T-helper 1 cell (primary cell): ENCODE measurements around the gene RNU1-1.
"Not testable (repeated sequence)": the region's sequence is repeated elsewhere in the genome, so short reads cannot be mapped to it uniquely, and the experiment has no call there.

Experiments
- DNase-seq, 5 donors: peaks; one replicate each; pipeline ENCODE4 v3.0.0-alpha.2; 2012 to 2020
- total RNA-seq, 4 donors: gene quantifications; one replicate each; lab custom pipeline; 2026; lab: John Stamatoyannopoulos, UW

Gene RNU1-1
- 1.8 to 7.0 (median 6.8) reads per million in 4 donors for total RNA-seq

GRCh38 chr1:16514107-16515055 is at the start of gene RNU1-1:
Gene RNU1-1, minus strand, starts transcription at chr1:16514285.
- peak; percentile 49 to 79 (median 70) for DNase-seq

DNA sequence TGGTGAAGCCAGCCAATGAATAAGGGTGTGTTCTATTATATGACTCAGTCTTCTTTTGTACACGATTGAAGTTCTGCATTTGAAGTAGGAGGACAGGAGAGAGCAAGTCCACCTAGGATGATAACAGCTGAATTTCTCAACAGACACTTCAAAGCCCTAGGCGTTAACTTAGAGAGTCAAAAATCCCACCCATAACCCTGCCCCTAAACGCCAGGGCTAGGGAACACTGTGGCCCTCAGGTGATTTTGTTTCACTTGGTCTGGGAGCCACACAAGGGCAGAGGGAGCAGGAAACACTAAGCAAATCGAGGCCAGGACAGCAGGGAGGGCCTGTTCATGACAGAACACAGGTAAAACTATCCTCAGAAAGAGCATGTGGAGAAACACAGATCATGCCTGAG is 47.0 kb upstream of the RNU1-1 start:
- not testable (repeated sequence) for DNase-seq

DNA sequence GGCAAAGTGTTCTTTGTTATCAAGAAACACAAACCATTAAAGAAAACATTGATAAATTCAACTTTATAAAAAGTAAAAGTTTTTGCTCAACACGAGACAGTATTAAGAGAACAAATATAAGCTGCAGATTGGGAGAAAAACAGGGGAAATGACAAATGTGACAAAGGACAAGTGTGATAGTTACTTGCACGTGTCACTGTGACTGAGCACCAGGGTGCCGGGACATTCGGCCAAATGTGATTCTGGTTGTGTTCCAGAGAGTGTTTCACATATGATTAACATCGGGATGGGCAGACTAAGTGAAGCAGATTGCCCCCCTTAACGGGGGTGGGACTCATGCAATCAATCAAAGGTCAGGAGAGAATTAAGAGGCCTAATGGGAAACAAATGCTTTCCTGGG is 46.4 kb upstream of the RNU1-1 start:
- not testable (repeated sequence) for DNase-seq

- not testable (repeated sequence) for DNase-seq
Measured at GRCh38 chr1:16559688-16560087, 45.6 kb upstream of the RNU1-1 start.

DNA sequence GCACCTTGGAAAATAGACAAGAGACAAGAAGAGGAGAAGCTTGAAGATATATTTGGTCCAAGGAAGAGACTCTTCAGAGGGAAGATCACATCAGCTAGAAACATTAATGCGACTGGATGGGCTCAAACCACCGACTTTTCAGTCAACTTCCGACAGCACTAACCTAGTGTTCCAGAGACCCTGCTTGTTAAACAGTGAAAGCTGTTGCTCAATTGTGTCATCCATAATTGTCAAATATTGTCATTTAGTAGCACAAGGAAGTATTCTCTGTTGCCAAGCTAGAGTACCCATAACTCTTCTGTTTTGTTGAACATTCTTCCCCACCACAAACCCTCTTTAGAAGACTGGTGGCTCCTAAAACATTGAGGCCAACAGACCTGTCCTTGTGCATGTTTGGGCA is 42.9 kb upstream of the RNU1-1 start:
- DNase-seq = not testable (repeated sequence)

GRCh38 chr1:16553244-16553643 is 39.2 kb upstream of the RNU1-1 start:
- DNase-seq = not testable (repeated sequence)

GRCh38 chr1:16550212-16550918 is 36.3 kb upstream of the RNU1-1 start:
- not testable (repeated sequence) for DNase-seq

DNA sequence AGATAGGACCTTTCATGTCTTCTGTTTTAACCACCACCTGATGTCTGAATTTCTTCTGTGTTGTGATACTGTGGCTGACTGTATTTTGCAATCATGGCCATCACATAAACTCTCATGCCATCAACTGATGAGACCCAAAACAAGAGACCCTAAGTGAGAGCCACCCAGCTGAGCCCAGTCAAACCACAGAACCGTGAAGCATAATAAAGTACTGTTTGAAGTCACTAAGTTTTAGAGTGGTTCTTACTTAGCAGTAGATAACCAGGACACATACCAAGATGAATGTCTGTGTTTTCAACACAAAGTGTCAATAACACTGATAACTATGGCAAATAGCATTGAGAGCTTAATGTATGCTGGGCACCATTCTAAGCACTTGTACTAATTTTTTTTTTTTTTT is 35.5 kb upstream of the RNU1-1 start:
- DNase-seq = not testable (repeated sequence)

DNA sequence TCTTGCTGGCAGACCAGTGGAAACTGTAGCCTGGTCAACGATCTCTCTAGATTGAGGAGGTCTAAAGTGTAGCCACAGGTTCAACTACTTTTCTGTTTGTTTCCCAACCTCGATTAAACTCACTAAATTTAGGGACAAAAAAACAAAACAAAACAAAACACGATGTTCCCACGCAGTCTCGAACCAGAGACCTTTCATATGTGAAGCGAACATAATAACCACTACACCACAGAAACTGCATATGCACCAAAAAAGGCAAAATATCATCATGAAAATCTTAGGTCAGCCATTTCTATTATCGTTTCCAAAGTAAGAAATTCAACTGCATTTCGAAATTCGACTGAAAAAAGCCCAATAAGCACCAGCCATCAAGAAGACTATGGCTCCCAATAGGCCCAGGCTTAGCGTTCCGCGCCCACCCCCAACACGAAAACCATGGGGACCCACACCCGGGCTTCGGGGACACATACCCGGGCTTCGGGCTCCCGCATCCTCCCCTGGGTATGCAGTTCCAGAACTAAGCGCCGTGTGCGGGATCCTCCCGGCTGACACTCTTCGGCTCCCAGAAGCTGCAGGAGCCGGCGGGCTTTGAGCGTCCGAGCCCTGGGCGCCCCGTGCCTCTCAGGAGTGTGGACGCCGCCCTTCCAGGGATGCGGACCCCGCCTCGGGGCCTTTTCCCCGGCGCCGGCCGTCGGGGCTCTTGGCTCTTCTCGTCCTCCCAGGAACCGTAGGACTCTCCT is 33.6 kb upstream of the RNU1-1 start:
- DNase-seq = not testable (repeated sequence)

GRCh38 chr1:16545682-16546095 is 31.6 kb upstream of the RNU1-1 start:
- not testable (repeated sequence) for DNase-seq

GRCh38 chr1:16540421-16540893 is 26.4 kb upstream of the RNU1-1 start:
- DNase-seq = not testable (repeated sequence)

DNA sequence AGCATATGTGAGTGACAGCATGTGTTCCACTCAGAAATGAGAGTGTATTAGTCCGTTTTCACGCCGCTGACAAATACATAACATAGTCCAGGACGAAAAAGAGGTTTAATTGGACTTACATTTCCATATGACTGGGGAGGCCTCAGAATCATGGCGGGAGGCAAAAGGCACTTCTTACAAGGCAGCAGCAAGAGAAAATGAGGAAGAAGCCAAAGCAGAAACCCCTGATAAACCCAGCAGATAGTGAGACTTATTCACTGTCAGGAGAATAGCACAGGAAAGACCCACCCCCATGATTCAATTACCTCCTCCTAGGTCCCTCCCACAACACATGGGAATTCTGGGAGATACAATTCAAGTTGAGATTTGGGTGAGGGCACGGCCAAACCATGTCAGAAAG is 23.4 kb upstream of the RNU1-1 start:
- not testable (repeated sequence) for DNase-seq

DNA sequence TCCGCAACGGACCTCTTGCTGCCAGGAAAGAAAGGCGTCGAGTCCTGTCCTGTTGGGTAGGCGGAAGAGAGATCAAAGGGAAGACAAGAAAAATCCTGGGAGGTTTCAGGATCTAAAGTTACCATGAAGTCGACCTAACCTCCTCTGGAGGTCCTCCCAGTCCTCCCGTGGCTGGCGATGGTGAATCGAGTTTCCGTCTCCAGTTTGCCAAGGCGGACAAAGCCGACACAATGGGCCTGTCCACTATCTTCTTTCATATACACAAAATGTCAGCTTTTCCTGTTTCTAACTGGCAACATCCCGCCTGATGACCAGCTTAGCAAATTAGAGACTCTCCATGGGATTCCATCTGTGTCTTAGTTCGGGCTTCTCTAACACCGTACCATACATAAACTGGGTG is 22.7 kb upstream of the RNU1-1 start:
- not testable (repeated sequence) for DNase-seq

- not testable (repeated sequence) for DNase-seq
Measured at GRCh38 chr1:16535898-16536297, 21.8 kb upstream of the RNU1-1 start.

DNA sequence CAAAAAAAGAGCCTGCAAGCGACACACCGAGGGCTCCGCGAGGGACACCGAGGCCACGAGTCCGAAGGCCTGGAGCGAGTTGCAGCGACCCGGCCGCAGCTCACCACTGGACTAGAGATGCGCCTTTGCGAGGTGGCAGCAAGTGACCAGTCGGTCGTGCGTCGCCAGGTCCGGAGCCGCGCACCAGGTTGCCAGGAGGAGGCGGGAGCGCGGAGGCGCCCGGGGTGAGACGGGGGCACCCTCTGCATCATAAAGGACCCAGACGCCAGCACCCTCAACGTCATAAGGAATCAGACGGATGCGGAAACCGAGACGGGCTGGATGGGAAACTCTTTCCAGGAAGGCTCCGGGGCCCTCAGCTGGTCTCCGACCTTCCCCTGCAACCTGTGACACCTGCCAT is 21.4 kb upstream of the RNU1-1 start:
- DNase-seq = not testable (repeated sequence)

DNA sequence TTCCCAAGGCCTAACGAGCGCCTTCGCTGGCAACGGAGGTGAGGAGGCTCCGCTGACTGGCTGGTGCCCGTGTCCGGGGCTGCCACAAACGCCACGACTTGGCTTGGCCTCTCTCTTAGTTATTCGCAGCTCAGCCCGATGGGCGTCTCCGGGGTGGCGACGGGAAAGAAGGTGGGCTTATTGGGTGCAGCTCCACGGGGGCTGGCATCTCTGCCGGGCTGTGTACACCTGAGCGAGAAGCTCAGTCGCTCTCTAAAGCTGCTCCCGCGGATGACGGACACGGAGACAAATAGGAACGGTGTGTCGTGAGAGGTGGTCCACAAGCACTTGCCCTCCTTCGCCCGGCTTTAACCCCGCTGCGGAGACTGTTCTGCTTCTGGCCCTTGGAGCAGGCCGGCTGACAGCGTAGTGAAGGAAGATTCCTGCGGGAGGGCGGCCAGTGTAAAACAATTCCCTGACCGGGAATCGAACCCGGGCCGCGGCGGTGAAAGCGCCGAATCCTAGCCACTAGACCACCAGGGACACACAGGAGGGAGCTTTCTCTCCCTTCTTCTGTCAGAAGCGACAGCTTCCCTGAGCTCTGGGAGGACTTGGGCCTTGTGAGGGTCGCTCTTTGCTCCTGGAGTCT is 20.9 kb upstream of the RNU1-1 start:
- not testable (repeated sequence) for DNase-seq

GRCh38 chr1:16534239-16534828 is 20.2 kb upstream of the RNU1-1 start:
- not testable (repeated sequence) for DNase-seq

GRCh38 chr1:16532235-16532991 is 18.3 kb upstream of the RNU1-1 start:
- not testable (repeated sequence) for DNase-seq

DNA sequence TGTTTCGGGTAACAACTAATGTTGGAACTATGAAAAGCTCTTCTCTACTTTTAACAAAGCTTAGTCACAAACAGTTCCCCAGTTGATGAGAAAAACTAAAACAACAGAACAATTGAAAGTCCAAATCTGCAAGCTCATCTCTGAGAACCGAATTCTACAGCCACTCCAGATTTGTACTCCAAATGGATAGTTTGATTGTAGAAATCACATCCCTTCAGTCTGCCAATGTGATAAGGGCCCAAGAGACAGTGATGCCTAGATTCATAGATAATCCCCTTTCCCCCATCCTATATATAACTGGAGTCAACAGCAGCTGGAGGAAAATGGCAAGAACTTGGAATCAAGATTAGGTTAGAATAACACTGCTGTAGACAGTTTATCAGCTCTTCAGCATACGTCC is 14.3 kb upstream of the RNU1-1 start:
- DNase-seq = not testable (repeated sequence)

- DNase-seq = not testable (repeated sequence)
Measured at GRCh38 chr1:16525769-16526168, 11.7 kb upstream of the RNU1-1 start.

GRCh38 chr1:16521679-16522078 is 7.6 kb upstream of the RNU1-1 start:
- DNase-seq = not testable (repeated sequence)
